Gastrocnemius medialis (tissue), 4 donors: ENCODE results near the gene GALNT7.

Experiments used
- POLR2A ChIP-seq, 2 donors: fragments of 450-650 bp; IDR thresholded peaks; one replicate each; pipeline ENCODE4 v1.6.1; 2017; ENCODE audit warnings: antibody characterized with exemption in 2 of 2, mild to moderate bottlenecking in 2 of 2, moderate library complexity in 2 of 2
- TF ChIP-seq, protein P1 (sequence below), 5 experiments: fragments of 450-650 bp in 3 of 5; fragments of 200-600 bp in 2 of 5; sonication (generic) in 2 of 5; IDR thresholded peaks in 4 of 5; conservative IDR thresholded peaks in 1 of 5; 1 replicate in 4 of 5; 2 replicates in 1 of 5; pipeline ENCODE4 v1.5.1; 2016 to 2019; ENCODE audit warnings: antibody characterized with exemption in 5 of 5, mild to moderate bottlenecking in 3 of 5, moderate library complexity in 3 of 5

DNA sequence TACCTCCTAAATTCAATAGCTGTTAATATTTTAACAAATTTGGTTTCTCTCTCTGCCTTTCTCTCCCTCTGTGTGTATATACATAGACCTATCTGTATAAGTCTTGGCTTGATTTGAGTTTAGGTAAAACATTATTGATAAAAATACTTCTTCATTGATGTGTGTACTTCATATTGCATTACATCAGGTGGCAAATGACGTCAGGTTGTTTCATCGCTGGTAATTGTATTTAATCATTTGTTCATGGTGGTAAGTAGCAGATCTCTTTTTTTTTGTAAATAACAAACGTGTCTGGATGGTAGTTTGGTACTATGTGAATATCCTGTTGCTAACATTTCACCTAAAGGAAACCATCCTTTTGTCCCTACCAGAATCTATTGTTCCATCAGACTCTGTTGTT lies 55.1 kb downstream of the GALNT7 start:
- TF ChIP-seq, protein P1, sequence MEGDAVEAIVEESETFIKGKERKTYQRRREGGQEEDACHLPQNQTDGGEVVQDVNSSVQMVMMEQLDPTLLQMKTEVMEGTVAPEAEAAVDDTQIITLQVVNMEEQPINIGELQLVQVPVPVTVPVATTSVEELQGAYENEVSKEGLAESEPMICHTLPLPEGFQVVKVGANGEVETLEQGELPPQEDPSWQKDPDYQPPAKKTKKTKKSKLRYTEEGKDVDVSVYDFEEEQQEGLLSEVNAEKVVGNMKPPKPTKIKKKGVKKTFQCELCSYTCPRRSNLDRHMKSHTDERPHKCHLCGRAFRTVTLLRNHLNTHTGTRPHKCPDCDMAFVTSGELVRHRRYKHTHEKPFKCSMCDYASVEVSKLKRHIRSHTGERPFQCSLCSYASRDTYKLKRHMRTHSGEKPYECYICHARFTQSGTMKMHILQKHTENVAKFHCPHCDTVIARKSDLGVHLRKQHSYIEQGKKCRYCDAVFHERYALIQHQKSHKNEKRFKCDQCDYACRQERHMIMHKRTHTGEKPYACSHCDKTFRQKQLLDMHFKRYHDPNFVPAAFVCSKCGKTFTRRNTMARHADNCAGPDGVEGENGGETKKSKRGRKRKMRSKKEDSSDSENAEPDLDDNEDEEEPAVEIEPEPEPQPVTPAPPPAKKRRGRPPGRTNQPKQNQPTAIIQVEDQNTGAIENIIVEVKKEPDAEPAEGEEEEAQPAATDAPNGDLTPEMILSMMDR (IDR thresholded peaks at IDR 0.05 in 4 of 5, conservative IDR thresholded peaks at IDR 0.05 in 1 of 5), result no peak
- TF ChIP-seq POLR2A (IDR thresholded peaks at IDR 0.05), result no peak
